B cell (primary cell): ENCODE measurements around the gene MRPL41. TPM values are rescaled to one million over a fixed set of nuclear protein-coding genes. Genes with fewer than 3 reads are reported as not detected.
"Not testable (repeated sequence)": the region's sequence is repeated elsewhere in the genome, so short reads cannot be mapped to it uniquely, and the experiment has no call there.

Experiments used
- ATAC-seq: fragments of 200-7000 bp; cut with Tn5 transposase; one replicate; pipeline ENCODE4 v1.10.0; 2021; ENCODE audit warnings: low read depth, mild to moderate bottlenecking, moderate number of reproducible peaks, moderate library complexity
- CTCF ChIA-PET: fragments of 350-600 bp; sonication (Branson Sonifier 250); formaldehyde crosslinking; loops from one replicate; lab custom pipeline; 2021; ENCODE audit warnings: antibody characterized with exemption, inconsistent platforms; lab: Charles Lee
- POLR2A ChIA-PET: fragments of 350-600 bp; sonication (Branson Sonifier 250); formaldehyde crosslinking; loops from one replicate; lab custom pipeline; 2021; ENCODE audit warnings: antibody characterized with exemption; lab: Charles Lee
- DNase-seq: peaks from one replicate; pipeline ENCODE4 v3.0.0; 2013
- H2AFZ ChIP-seq: 2 replicates; pipeline ENCODE4 v1.6.1; 2012; ENCODE audit warnings: mild to moderate bottlenecking, low read depth, low read length; ENCODE audit not compliant: insufficient read depth, poor library complexity, severe bottlenecking
- H3K27ac ChIP-seq, 2 donors: 1 replicate in 1 of 2; 2 replicates in 1 of 2; pipeline ENCODE4 v1.5.1; 2012 to 2013; ENCODE audit warnings: low read length in 2 of 2, mild to moderate bottlenecking in 2 of 2, moderate library complexity in 1 of 2
- H3K27me3 ChIP-seq, 4 experiments: fragments of 200-600 bp in 1 of 4; sonication (generic) in 1 of 4; replicated peaks in 1 of 4; 1 replicate in 2 of 4; 2 replicates in 2 of 4; pipeline versions ENCODE4 v1.6.1 to v1.7.0; 2013 to 2016; ENCODE audit warnings: low read length in 3 of 4, mild to moderate bottlenecking in 2 of 4, mixed read lengths in 1 of 4, moderate library complexity in 1 of 4; ENCODE audit not compliant: insufficient read depth in 4 of 4, control insufficient read depth in 3 of 4; ENCODE audit errors: control extremely low read depth in 1 of 4
- H3K36me3 ChIP-seq, 2 experiments: replicated peaks in 1 of 2; 1 replicate in 1 of 2; 2 replicates in 1 of 2; pipeline versions ENCODE4 v1.6.1 to v1.7.1; 2013; ENCODE audit warnings: low read length in 1 of 2; ENCODE audit not compliant: insufficient read depth in 2 of 2, control insufficient read depth in 1 of 2; ENCODE audit errors: control extremely low read depth in 1 of 2, extremely low read depth in 1 of 2
- H3K4me1 ChIP-seq, 2 donors: fragments of 200-600 bp in 1 of 2; sonication (generic) in 1 of 2; 1 replicate in 1 of 2; 2 replicates in 1 of 2; pipeline versions ENCODE4 v1.5.1 to v1.6.1; 2013 to 2017; ENCODE audit warnings: low read length in 2 of 2; ENCODE audit not compliant: control insufficient read depth in 2 of 2, insufficient read depth in 2 of 2
- H3K4me2 ChIP-seq: replicated peaks from 2 replicates; pipeline ENCODE3; 2012; ENCODE audit warnings: mild to moderate bottlenecking, low read depth, low read length; ENCODE audit not compliant: poor library complexity, severe bottlenecking
- H3K4me3 ChIP-seq, 5 experiments: fragments of 200-600 bp in 1 of 5; sonication (generic) in 1 of 5; 1 replicate in 3 of 5; 2 replicates in 2 of 5; pipeline versions ENCODE4 v1.5.1 to v1.7.0; 2011 to 2016; ENCODE audit warnings: low read length in 4 of 5, mild to moderate bottlenecking in 4 of 5, low read depth in 2 of 5, control low read depth in 1 of 5, moderate library complexity in 1 of 5; ENCODE audit not compliant: insufficient read depth in 1 of 5; ENCODE audit errors: control extremely low read depth in 1 of 5, extremely low read depth in 1 of 5
- H3K79me2 ChIP-seq: fragments of 200-600 bp; sonication (generic); one replicate; pipeline ENCODE4 v1.6.0; 2016; ENCODE audit warnings: low read length; ENCODE audit not compliant: control insufficient read depth, insufficient read depth
- H3K9ac ChIP-seq: fragments of 200-600 bp; sonication (generic); 2 replicates; pipeline ENCODE4 v1.6.1; 2017; ENCODE audit warnings: mild to moderate bottlenecking, low read length, moderate library complexity
- H3K9me3 ChIP-seq, 3 donors: one replicate each; pipeline versions ENCODE4 v1.6.1 to v1.7.1; 2013; ENCODE audit warnings: low read length in 2 of 3; ENCODE audit not compliant: control insufficient read depth in 2 of 3, insufficient read depth in 1 of 3; ENCODE audit errors: control extremely low read depth in 1 of 3
- H4K20me1 ChIP-seq: 2 replicates; pipeline ENCODE4 v1.6.0; 2012; ENCODE audit warnings: mild to moderate bottlenecking, low read length; ENCODE audit not compliant: insufficient read depth, control insufficient read depth, poor library complexity, severe bottlenecking
- H3K27ac Mint-ChIP-seq: one replicate; pipeline ENCODE4 v1.8.0; 2021; ENCODE audit warnings: mixed read lengths
- H3K27me3 Mint-ChIP-seq: one replicate; pipeline ENCODE4 v1.8.0; 2021; ENCODE audit warnings: mixed read lengths
- H3K4me1 Mint-ChIP-seq: one replicate; pipeline ENCODE4 v1.8.0; 2021; ENCODE audit warnings: mixed read lengths
- H3K4me3 Mint-ChIP-seq: one replicate; pipeline ENCODE4 v1.8.0; 2021; ENCODE audit warnings: mixed read lengths
- H3K9me3 Mint-ChIP-seq: one replicate; pipeline ENCODE4 v1.8.0; 2022; ENCODE audit warnings: mixed read lengths; ENCODE audit not compliant: insufficient read depth
- EZH2 ChIP-seq: IDR thresholded peaks from 2 replicates; pipeline ENCODE4 v1.6.1; 2012; ENCODE audit warnings: borderline replicate concordance, low read depth, mild to moderate bottlenecking, moderate library complexity, low read length; ENCODE audit not compliant: insufficient read depth, poor library complexity, severe bottlenecking
- WGBS: methylation state at CpG from one replicate; pipeline ENCODE4 v1.1.5; 2013; ENCODE audit warnings: missing lambda C conversion rate; ENCODE audit not compliant: insufficient coverage; 5-methylcytosine and 5-hydroxymethylcytosine counted together
- intact Hi-C: fragments of 100-400 bp; cut with micrococcal nuclease; formaldehyde crosslinking; loops from one replicate; pipeline ENCODE4 v1.10.0; 2022
- polyA plus RNA-seq: library from polyadenylated mRNA; depleted of rRNA; stranded (reverse); fragments of >200 nt; gene quantifications from 2 replicates; pipeline ENCODE4 v1.2.3, GENCODE V29; 2012
- total RNA-seq, 2 donors: library from RNA; stranded (reverse); fragments of 120-200 nt in 1 of 2; gene quantifications; 1 replicate in 1 of 2; 2 replicates in 1 of 2; pipeline versions ENCODE4 v1.2.3 to v1.2.4, GENCODE V29; 2013 to 2022
- TF ChIP-seq, protein P1 (sequence below): fragments of 200-600 bp; IDR thresholded peaks from one replicate; pipeline ENCODE4 v1.8.0; 2022; ENCODE audit warnings: antibody characterized with exemption, mild to moderate bottlenecking

Gene MRPL41
- total and polyA plus RNA-seq, 2 donors (not counting 1 experiment from before 2014, with no cell fraction given) = 59.2 to 70.9 TPM

- Histone ChIP-seq H3K27ac (no peak overlapping the region), H3K4me2 (no peak overlapping the region), H3K4me3 (no peak overlapping the region), H2AFZ (no peak overlapping the region), H4K20me1 (peaks cover 5% of the 10 kb centered on the region), H3K27me3 (no peaks in the 10 kb centered on the region), H3K36me3 (peaks cover 5 to 27% of the 10 kb centered on the region in 2 experiments), H3K79me2 (no peaks in the 10 kb centered on the region), H3K9me3 (peaks cover 0 to 30% (median 8%) of the 10 kb centered on the region in 3 donors), H3K4me1 (peaks cover 0 to 3% of the 10 kb centered on the region in 2 donors), H3K9ac (no peak overlapping the region)
- ChIA-PET CTCF (no interaction called here), POLR2A (no interaction called here)
- H3K9me3 Mint-ChIP-seq = no peaks in the 10 kb centered on the region
- 96% methylated on average over 10 of the region's 10 CpGs for WGBS
- intact Hi-C loops = no loop called here
- ATAC-seq = no peak
- no peaks in the 10 kb centered on the region for H3K27me3 Mint-ChIP-seq
- no peak for DNase-seq
- peaks cover 11% of the 10 kb centered on the region for H3K4me1 Mint-ChIP-seq
- peak overlapping the region; percentile 67 for H3K27ac Mint-ChIP-seq
- no peak overlapping the region for H3K4me3 Mint-ChIP-seq
- no peak for TF ChIP-seq EZH2
- TF ChIP-seq, protein P1, sequence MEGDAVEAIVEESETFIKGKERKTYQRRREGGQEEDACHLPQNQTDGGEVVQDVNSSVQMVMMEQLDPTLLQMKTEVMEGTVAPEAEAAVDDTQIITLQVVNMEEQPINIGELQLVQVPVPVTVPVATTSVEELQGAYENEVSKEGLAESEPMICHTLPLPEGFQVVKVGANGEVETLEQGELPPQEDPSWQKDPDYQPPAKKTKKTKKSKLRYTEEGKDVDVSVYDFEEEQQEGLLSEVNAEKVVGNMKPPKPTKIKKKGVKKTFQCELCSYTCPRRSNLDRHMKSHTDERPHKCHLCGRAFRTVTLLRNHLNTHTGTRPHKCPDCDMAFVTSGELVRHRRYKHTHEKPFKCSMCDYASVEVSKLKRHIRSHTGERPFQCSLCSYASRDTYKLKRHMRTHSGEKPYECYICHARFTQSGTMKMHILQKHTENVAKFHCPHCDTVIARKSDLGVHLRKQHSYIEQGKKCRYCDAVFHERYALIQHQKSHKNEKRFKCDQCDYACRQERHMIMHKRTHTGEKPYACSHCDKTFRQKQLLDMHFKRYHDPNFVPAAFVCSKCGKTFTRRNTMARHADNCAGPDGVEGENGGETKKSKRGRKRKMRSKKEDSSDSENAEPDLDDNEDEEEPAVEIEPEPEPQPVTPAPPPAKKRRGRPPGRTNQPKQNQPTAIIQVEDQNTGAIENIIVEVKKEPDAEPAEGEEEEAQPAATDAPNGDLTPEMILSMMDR = no peak
These were observed 12.5 kb downstream of the MRPL41 start for GRCh38 chr9:137564134-137564533.

- H3K9me3 ChIP-seq = peaks cover 0 to 30% (median 8%) of the 10 kb centered on the region in 3 donors
- intact Hi-C loops = no loop called here
- TF ChIP-seq, protein P1 = no peak
- no peak for TF ChIP-seq EZH2
- H3K9me3 Mint-ChIP-seq = no peaks in the 10 kb centered on the region
- no peak overlapping the region for H3K4me2 ChIP-seq
- WGBS = 98% methylated on average over 12 of the region's 18 CpGs
- no peak overlapping the region for H3K9ac ChIP-seq
- peaks cover 11% of the 10 kb centered on the region for H3K4me1 Mint-ChIP-seq
- H3K79me2 ChIP-seq = peaks cover 5% of the 10 kb centered on the region
- no peak overlapping the region for H2AFZ ChIP-seq
- no peak overlapping the region for H3K4me3 ChIP-seq
- H3K4me3 Mint-ChIP-seq = no peak overlapping the region
- POLR2A ChIA-PET = no interaction called here
- H3K27ac ChIP-seq = peak overlapping the region in 1 of 2 donors; percentile 90
- CTCF ChIA-PET = no interaction called here
- peak overlapping the region; percentile 67 for H3K27ac Mint-ChIP-seq
- peaks cover 0 to 3% of the 10 kb centered on the region in 2 donors for H3K4me1 ChIP-seq
- no peaks in the 10 kb centered on the region for H3K27me3 ChIP-seq
- H4K20me1 ChIP-seq = peaks cover 11% of the 10 kb centered on the region
- DNase-seq = no peak
- ATAC-seq = no peak
- H3K27me3 Mint-ChIP-seq = no peaks in the 10 kb centered on the region
- peaks cover 5 to 25% of the 10 kb centered on the region in 2 experiments for H3K36me3 ChIP-seq
These were observed 13.2 kb downstream of the MRPL41 start for GRCh38 chr9:137564817-137565411.

- Histone ChIP-seq H3K36me3 (peaks cover 9 to 29% of the 10 kb centered on the region in 2 experiments), H3K27ac (peak overlapping the region in 1 of 2 donors; percentile 83), H4K20me1 (peaks cover 21% of the 10 kb centered on the region), H3K9me3 (peaks cover 0 to 30% (median 8%) of the 10 kb centered on the region in 3 donors)
- H3K4me3 Mint-ChIP-seq, POLR2A ChIA-PET, H2AFZ ChIP-seq, H3K79me2 ChIP-seq, H3K4me3 ChIP-seq, intact Hi-C loops, H3K4me1 ChIP-seq, H3K4me2 ChIP-seq, H3K27me3 Mint-ChIP-seq, CTCF ChIA-PET, H3K27me3 ChIP-seq, H3K9ac ChIP-seq, H3K9me3 Mint-ChIP-seq: not testable (repeated sequence)
- WGBS = 96% methylated on average over 4 of the region's 5 CpGs
- DNase-seq (peak; percentile 39), ATAC-seq (peak; percentile 14)
- Mint-ChIP-seq H3K27ac (peak overlapping the region; percentile 78), H3K4me1 (peaks cover 14% of the 10 kb centered on the region)
These were observed 16.8 kb downstream of the MRPL41 start for GRCh38 chr9:137568445-137568844.
